SK-N-MC (cell line): Measurements from ENCODE around the gene RDH16.

Source experiments
- EZH2 ChIP-seq: fragments of 200-600 bp; sonication (generic); IDR thresholded peaks from one replicate; pipeline ENCODE4 v1.6.1; 2017; ENCODE audit warnings: antibody characterized with exemption
- FOXP2 ChIP-seq: optimal IDR thresholded peaks from 2 replicates; pipeline ENCODE3; 2011; ENCODE audit warnings: mild to moderate bottlenecking, moderate library complexity; ENCODE audit not compliant: insufficient read depth; ENCODE audit errors: extremely low read length, control extremely low read depth
- POLR2AphosphoS5 ChIP-seq: IDR thresholded peaks from 2 replicates; pipeline ENCODE4 v1.6.1; 2012; ENCODE audit warnings: mild to moderate bottlenecking, low read depth, low read length, borderline replicate concordance

- TF ChIP-seq EZH2 (no peak), POLR2AphosphoS5 (no peak), FOXP2 (no peak)
These were observed 54.0 kb downstream of the RDH16 start for GRCh38 chr12:56903374-56903773.
